Measurements from ENCODE around the gene LUC7L. TPM values are rescaled to one million over a fixed set of nuclear protein-coding genes. Genes with fewer than 3 reads are reported as not detected.

Gene LUC7L
- polyA plus RNA-seq, 1 of the 3 experiments (the other 2 are of a cell fraction): 97.7 TPM

- no peak overlapping the region for H3K4me3 ChIP-seq (ENCODE audit: low read depth in 2 of 2, low read length in 1 of 2)
- no peaks in the 10 kb centered on the region for H3K9me3 ChIP-seq
- no peak for TF ChIP-seq TEAD4 (IDR thresholded peaks at IDR 0.05; ENCODE audit: borderline replicate concordance, insufficient read depth)
- H4K20me1 ChIP-seq (ENCODE audit: insufficient read depth): no peaks in the 10 kb centered on the region
- CTCF ChIA-PET: interaction anchor here (1.0 to 2.6 kb wide), 3 partner anchors 10 to 25 kb away, joined by 3 to 5 read pairs (median 4); partner anchors contain the start of gene LUC7L
- peaks cover 11 to 13% of the 10 kb centered on the region in 2 experiments for H3K36me3 ChIP-seq (replicated peaks in 1 of 2; ENCODE audit: control insufficient read depth in 1 of 2, insufficient read depth in 2 of 2, low read length in 1 of 2)
- H3F3A ChIP-seq (replicated peaks; ENCODE audit: insufficient read depth): no peaks in the 10 kb centered on the region
- H3K4me2 ChIP-seq: no peak overlapping the region
- no peaks in the 10 kb centered on the region for H3K79me2 ChIP-seq (ENCODE audit: insufficient read depth)
- POLR2A ChIA-PET: no interaction called here
- no peaks in the 10 kb centered on the region; a peak in 1 of 4 replicates for H3K4me1 ChIP-seq (ENCODE audit: control insufficient read depth in 1 of 2, insufficient read depth in 2 of 2, low read depth in 1 of 2, low read length in 1 of 2)
- H2AFZ ChIP-seq (ENCODE audit: low read depth): no peak overlapping the region
- H3K9ac ChIP-seq: no peak overlapping the region
- WGBS (ENCODE audit: low lambda C conversion rate): 97% methylated on average over 6 of the region's 6 CpGs
- DNase-seq: no peak
- no peaks in the 10 kb centered on the region for H3K27me3 ChIP-seq (ENCODE audit: insufficient read depth)
- no peaks in the 10 kb centered on the region for H3K9me2 ChIP-seq
- H3K27ac ChIP-seq (ENCODE audit: low read depth in 2 of 2, low read length in 1 of 2): no peak overlapping the region
Measured at GRCh38 chr16:253833-254232, 24.6 kb upstream of the LUC7L start.

GRCh38 chr16:252366-253337 lies 23.4 kb upstream of the LUC7L start:
- Histone ChIP-seq H3K9me2 (no peaks in the 10 kb centered on the region), H3K36me3 (replicated peaks in 1 of 2; ENCODE audit: control insufficient read depth in 1 of 2, insufficient read depth in 2 of 2, low read length in 1 of 2) (peaks cover 11 to 13% of the 10 kb centered on the region in 2 experiments), H3K4me3 (ENCODE audit: low read depth in 2 of 2, low read length in 1 of 2) (no peak overlapping the region), H3F3A (replicated peaks; ENCODE audit: insufficient read depth) (no peaks in the 10 kb centered on the region), H3K27me3 (ENCODE audit: insufficient read depth) (no peaks in the 10 kb centered on the region), H4K20me1 (ENCODE audit: insufficient read depth) (no peaks in the 10 kb centered on the region), H2AFZ (ENCODE audit: low read depth) (no peak overlapping the region), H3K4me2 (no peak overlapping the region), H3K79me2 (ENCODE audit: insufficient read depth) (no peaks in the 10 kb centered on the region), H3K9ac (no peak overlapping the region), H3K9me3 (no peaks in the 10 kb centered on the region), H3K4me1 (ENCODE audit: control insufficient read depth in 1 of 2, insufficient read depth in 2 of 2, low read depth in 1 of 2, low read length in 1 of 2) (no peaks in the 10 kb centered on the region; a peak in 1 of 4 replicates), H3K27ac (ENCODE audit: low read depth in 2 of 2, low read length in 1 of 2) (no peak overlapping the region)
- CTCF ChIA-PET: interaction anchor here (0.8 to 2.6 kb wide), 4 partner anchors 8 to 109 kb away, joined by 3 to 5 read pairs (median 3); no protein-coding TSS in a partner anchor
- POLR2A ChIA-PET: no interaction called here
- WGBS (ENCODE audit: low lambda C conversion rate): 90% methylated on average over 29 of the region's 30 CpGs
- TF ChIP-seq GATA2 (CRISPR knock-in tag; IDR thresholded peaks at IDR 0.05): no peak
- no peak for TF ChIP-seq PBX3 (IDR thresholded peaks at IDR 0.05)
- no peak for TF ChIP-seq NRF1 (IDR thresholded peaks at IDR 0.05; ENCODE audit: low read depth, low read length)
- TF ChIP-seq FOSL2 (IDR thresholded peaks at IDR 0.05; ENCODE audit: borderline replicate concordance, low read depth): no peak
- TF ChIP-seq USF1 (IDR thresholded peaks at IDR 0.05; ENCODE audit: borderline replicate concordance, low read depth): no peak
- TF ChIP-seq POLR2AphosphoS5 (IDR thresholded peaks at IDR 0.05; ENCODE audit: low read depth, low read length): no peak
- no peak for TF ChIP-seq JUND (IDR thresholded peaks at IDR 0.05)
- no peak for TF ChIP-seq RXRA (IDR thresholded peaks at IDR 0.05; ENCODE audit: borderline replicate concordance, low read depth)
- no peak for TF ChIP-seq USF2 (IDR thresholded peaks at IDR 0.05; ENCODE audit: borderline replicate concordance, low read depth, low read length)
- TF ChIP-seq TEAD4 (IDR thresholded peaks at IDR 0.05; ENCODE audit: borderline replicate concordance, insufficient read depth): no peak
- TF ChIP-seq GABPA (IDR thresholded peaks at IDR 0.05; ENCODE audit: low read depth): no peak
- TF ChIP-seq RFX5 (IDR thresholded peaks at IDR 0.05; ENCODE audit: low read length): no peak
- TF ChIP-seq TAF1 (IDR thresholded peaks at IDR 0.05; ENCODE audit: borderline replicate concordance, low read depth, low read length): no peak
- DNase-seq: no peak
